ENCODE results near the gene XG.
A peak's percentile ranks its signal among the peaks of the same experiment; 100 is the strongest.
"Not testable (repeated sequence)": the region's sequence is repeated elsewhere in the genome, so short reads cannot be mapped to it uniquely, and the experiment has no call there.

- TF ChIP-seq CTCF (IDR thresholded peaks at IDR 0.05; ENCODE audit: low read depth, low read length, poor library complexity, severe bottlenecking): peak; percentile 45
- TF ChIP-seq EZH2phosphoT487 (IDR thresholded peaks at IDR 0.05; ENCODE audit: borderline replicate concordance, low read length): not testable (repeated sequence)
These were observed 60.5 kb downstream of the XG start for GRCh38 chrX:2812161-2812907.

Data from DOHH2 (cell line).